Inferior parietal cortex (tissue), 1 donor: Measurements from ENCODE around the gene POU5F1.
"Not testable (repeated sequence)": the region's sequence is repeated elsewhere in the genome, so short reads cannot be mapped to it uniquely, and the experiment has no call there.

Source experiments
- DNase-seq: peaks from one replicate; pipeline ENCODE4 v3.0.0-alpha.2; 2016; ENCODE audit errors: extremely low spot score

The POU5F1 gene

GRCh38 chr6:31190488-31190887 lies 20.0 kb upstream of the POU5F1 start:
- DNase-seq = no peak

- DNase-seq = not testable (repeated sequence)
These were observed 18.7 kb upstream of the POU5F1 start for GRCh38 chr6:31189223-31189622.

GRCh38 chr6:31187780-31188194 lies 17.3 kb upstream of the POU5F1 start:
- no peak for DNase-seq

GRCh38 chr6:31186052-31186734 lies 15.7 kb upstream of the POU5F1 start:
- DNase-seq = no peak

GRCh38 chr6:31185695-31186051 lies 15.2 kb upstream of the POU5F1 start:
- not testable (repeated sequence) for DNase-seq

GRCh38 chr6:31183859-31184258 lies 13.4 kb upstream of the POU5F1 start:
- not testable (repeated sequence) for DNase-seq

GRCh38 chr6:31183287-31183686 lies 12.8 kb upstream of the POU5F1 start:
- not testable (repeated sequence) for DNase-seq

GRCh38 chr6:31180500-31180899 lies 10.0 kb upstream of the POU5F1 start:
- DNase-seq = no peak

GRCh38 chr6:31179896-31180295 lies 9.4 kb upstream of the POU5F1 start:
- no peak for DNase-seq

GRCh38 chr6:31179042-31179386 lies 8.5 kb upstream of the POU5F1 start:
- DNase-seq = no peak

GRCh38 chr6:31178143-31179041 lies 7.9 kb upstream of the POU5F1 start:
- DNase-seq = no peak

GRCh38 chr6:31175971-31176370 lies 5.5 kb upstream of the POU5F1 start:
- no peak for DNase-seq

- DNase-seq = no peak
These were observed 3.9 kb upstream of the POU5F1 start for GRCh38 chr6:31174378-31174777.

GRCh38 chr6:31173406-31173805 lies 2.9 kb upstream of the POU5F1 start:
- no peak for DNase-seq

- DNase-seq = no peak
These were observed 2.5 kb upstream of the POU5F1 start for GRCh38 chr6:31172973-31173384.

GRCh38 chr6:31171931-31172905 lies 1.7 kb upstream of the POU5F1 start:
- DNase-seq = no peak

- no peak for DNase-seq
These were observed 647 bp upstream of the POU5F1 start for GRCh38 chr6:31170987-31171671.

- not testable (repeated sequence) for DNase-seq
These were observed 453 bp downstream of the POU5F1 start for GRCh38 chr6:31169858-31170599.

- DNase-seq = no peak
These were observed 1.2 kb downstream of the POU5F1 start for GRCh38 chr6:31169123-31169857.

- no peak for DNase-seq
These were observed 1.9 kb downstream of the POU5F1 start for GRCh38 chr6:31168606-31169005.
